BLaER1 (cell line): ENCODE data around the gene MECP2.
"Not testable (repeated sequence)": the region's sequence is repeated elsewhere in the genome, so short reads cannot be mapped to it uniquely, and the experiment has no call there.

ENCODE experiments used
- H3K27ac ChIP-seq: shearing (Covaris generic); formaldehyde crosslinking; 2 replicates; pipeline ENCODE4 v1.8.1; 2022
- H3K27me3 ChIP-seq: shearing (Covaris generic); formaldehyde crosslinking; 2 replicates; pipeline ENCODE4 v1.8.1; 2022
- H3K36me3 ChIP-seq: shearing (Covaris generic); formaldehyde crosslinking; 2 replicates; pipeline ENCODE4 v1.8.1; 2022
- H3K4me1 ChIP-seq: shearing (Covaris generic); formaldehyde crosslinking; 2 replicates; pipeline ENCODE4 v1.8.1; 2022
- H3K4me2 ChIP-seq: shearing (Covaris generic); formaldehyde crosslinking; 2 replicates; pipeline ENCODE4 v1.8.1; 2022
- H3K4me3 ChIP-seq: shearing (Covaris generic); formaldehyde crosslinking; 2 replicates; pipeline ENCODE4 v1.8.1; 2022
- H3K9ac ChIP-seq: shearing (Covaris generic); formaldehyde crosslinking; 2 replicates; pipeline ENCODE4 v1.8.1; 2022
- H3K9me3 ChIP-seq: shearing (Covaris generic); formaldehyde crosslinking; 2 replicates; pipeline ENCODE4 v1.8.1; 2022
- H4K20me1 ChIP-seq: shearing (Covaris generic); formaldehyde crosslinking; 2 replicates; pipeline ENCODE4 v1.8.1; 2022
- Cebpa-rat ChIP-seq: shearing (Covaris generic); IDR thresholded peaks from 2 replicates; pipeline ENCODE4 v1.8.1; 2022

MECP2 gene

GRCh38 chrX:154010330-154011087, 87.0 kb downstream of the MECP2 start:
- peaks cover 97% of the 10 kb centered on the region for H3K4me1 ChIP-seq
- peaks cover 74% of the 10 kb centered on the region for H4K20me1 ChIP-seq
- H3K27me3 ChIP-seq, result peaks cover 93% of the 10 kb centered on the region
- H3K27ac ChIP-seq, result no peak overlapping the region
- H3K4me3 ChIP-seq, result no peak overlapping the region
- no peak overlapping the region for H3K9ac ChIP-seq
- no peak overlapping the region for H3K4me2 ChIP-seq
- no peaks in the 10 kb centered on the region for H3K9me3 ChIP-seq
- H3K36me3 ChIP-seq, result peaks cover 58% of the 10 kb centered on the region
- TF ChIP-seq Cebpa-rat, result 0 out of 2 replicates have a peak, but pooled peaks have one; percentile 23

GRCh38 chrX:154008521-154008920, 89.0 kb downstream of the MECP2 start:
- H3K4me2 ChIP-seq, result peak overlapping the region; percentile 66
- peak overlapping the region; percentile 57 for H3K9ac ChIP-seq
- H3K36me3 ChIP-seq, result peaks cover 41% of the 10 kb centered on the region
- no peaks in the 10 kb centered on the region for H3K9me3 ChIP-seq
- no peak overlapping the region for H3K4me3 ChIP-seq
- H3K27ac ChIP-seq, result peak overlapping the region; percentile 66
- H3K27me3 ChIP-seq, result peaks cover 97% of the 10 kb centered on the region
- peaks cover 94% of the 10 kb centered on the region for H3K4me1 ChIP-seq
- TF ChIP-seq Cebpa-rat, result no peak
- H4K20me1 ChIP-seq, result peaks cover 54% of the 10 kb centered on the region

- Histone ChIP-seq H3K9ac (0 out of 2 replicates have a peak overlapping the region, but pooled peaks have one; percentile 57), H3K4me1 (peaks cover 94% of the 10 kb centered on the region), H3K27ac (peak overlapping the region; percentile 66), H4K20me1 (peaks cover 38% of the 10 kb centered on the region), H3K9me3 (no peaks in the 10 kb centered on the region), H3K4me3 (no peak overlapping the region), H3K36me3 (peaks cover 25% of the 10 kb centered on the region), H3K4me2 (peak overlapping the region; percentile 66), H3K27me3 (peaks cover 97% of the 10 kb centered on the region)
- TF ChIP-seq Cebpa-rat, result no peak
Measured at GRCh38 chrX:154006947-154007346, 90.6 kb downstream of the MECP2 start.

GRCh38 chrX:154004315-154004714, 93.2 kb downstream of the MECP2 start:
- no peak for TF ChIP-seq Cebpa-rat
- Histone ChIP-seq H3K9ac (peak overlapping the region; percentile 57), H3K4me2 (peak overlapping the region; percentile 77), H3K4me1 (peaks cover 81% of the 10 kb centered on the region), H3K4me3 (0 out of 2 replicates have a peak overlapping the region, but pooled peaks have one; percentile 18), H3K36me3 (peaks cover 4% of the 10 kb centered on the region; the same call in 1 of the 2 replicates), H3K27me3 (peaks cover 98% of the 10 kb centered on the region), H3K27ac (peak overlapping the region; percentile 72), H4K20me1 (peaks cover 17% of the 10 kb centered on the region; the same call in 1 of the 2 replicates), H3K9me3 (no peaks in the 10 kb centered on the region)

GRCh38 chrX:154002215-154002719, 95.2 kb downstream of the MECP2 start:
- Histone ChIP-seq H3K4me3 (no peak overlapping the region), H3K27ac (peak overlapping the region; percentile 67), H3K9ac (peak overlapping the region; percentile 21; the same call in 1 of the 2 replicates), H3K27me3 (peaks cover 98% of the 10 kb centered on the region), H3K9me3 (no peaks in the 10 kb centered on the region), H4K20me1 (peaks cover 10% of the 10 kb centered on the region; the same call in 1 of the 2 replicates), H3K36me3 (0 out of 2 replicates have a peak, but pooled peaks cover 4% of the 10 kb centered on the region), H3K4me2 (peak overlapping the region; percentile 77), H3K4me1 (peaks cover 60% of the 10 kb centered on the region)
- no peak for TF ChIP-seq Cebpa-rat

GRCh38 chrX:154000051-154000450, 97.5 kb downstream of the MECP2 start:
- Histone ChIP-seq H3K9ac (no peak overlapping the region), H3K27ac (no peak overlapping the region), H3K36me3 (no peaks in the 10 kb centered on the region), H4K20me1 (peaks cover 14% of the 10 kb centered on the region; the same call in 1 of the 2 replicates), H3K4me3 (no peak overlapping the region), H3K27me3 (peaks cover 96% of the 10 kb centered on the region), H3K4me2 (no peak overlapping the region), H3K9me3 (no peaks in the 10 kb centered on the region), H3K4me1 (peaks cover 42% of the 10 kb centered on the region)
- no peak for TF ChIP-seq Cebpa-rat

GRCh38 chrX:153999359-154000037, 98.0 kb downstream of the MECP2 start:
- Histone ChIP-seq H3K27ac (no peak overlapping the region), H3K9ac (no peak overlapping the region), H3K9me3 (no peaks in the 10 kb centered on the region), H3K36me3 (no peaks in the 10 kb centered on the region), H3K4me2 (no peak overlapping the region), H3K4me1 (peaks cover 40% of the 10 kb centered on the region), H3K4me3 (no peak overlapping the region), H3K27me3 (peaks cover 96% of the 10 kb centered on the region), H4K20me1 (peaks cover 14% of the 10 kb centered on the region; the same call in 1 of the 2 replicates)
- no peak for TF ChIP-seq Cebpa-rat

- Histone ChIP-seq H3K9me3 (peaks cover 10% of the 10 kb centered on the region), H3K4me3 (no peak overlapping the region), H3K36me3 (no peaks in the 10 kb centered on the region), H3K4me1 (peaks cover 23% of the 10 kb centered on the region), H3K27ac (no peak overlapping the region), H3K27me3 (peaks cover 81% of the 10 kb centered on the region), H3K9ac (no peak overlapping the region), H3K4me2 (no peak overlapping the region), H4K20me1 (peaks cover 19% of the 10 kb centered on the region; the same call in 1 of the 2 replicates)
- no peak for TF ChIP-seq Cebpa-rat
Measured at GRCh38 chrX:153995504-153995903, 102.0 kb downstream of the MECP2 start.

GRCh38 chrX:153994398-153994797, 103.1 kb downstream of the MECP2 start:
- H3K27ac ChIP-seq, H3K4me3 ChIP-seq, H3K9ac ChIP-seq, H3K36me3 ChIP-seq, H3K4me2 ChIP-seq: not testable (repeated sequence)
- peaks cover 82% of the 10 kb centered on the region for H3K27me3 ChIP-seq
- peaks cover 34% of the 10 kb centered on the region for H3K4me1 ChIP-seq
- H4K20me1 ChIP-seq, result peaks cover 24% of the 10 kb centered on the region; the same call in 1 of the 2 replicates
- peaks cover 14% of the 10 kb centered on the region for H3K9me3 ChIP-seq
